GM15510 (cell line): ENCODE measurements around the gene ZSCAN22.

Experiments
- POLR2A ChIP-seq: IDR thresholded peaks from 3 replicates; pipeline ENCODE4 v1.6.1; 2011; ENCODE audit warnings: borderline replicate concordance; ENCODE audit not compliant: insufficient read length; ENCODE audit errors: extremely low read depth

Gene ZSCAN22

DNA sequence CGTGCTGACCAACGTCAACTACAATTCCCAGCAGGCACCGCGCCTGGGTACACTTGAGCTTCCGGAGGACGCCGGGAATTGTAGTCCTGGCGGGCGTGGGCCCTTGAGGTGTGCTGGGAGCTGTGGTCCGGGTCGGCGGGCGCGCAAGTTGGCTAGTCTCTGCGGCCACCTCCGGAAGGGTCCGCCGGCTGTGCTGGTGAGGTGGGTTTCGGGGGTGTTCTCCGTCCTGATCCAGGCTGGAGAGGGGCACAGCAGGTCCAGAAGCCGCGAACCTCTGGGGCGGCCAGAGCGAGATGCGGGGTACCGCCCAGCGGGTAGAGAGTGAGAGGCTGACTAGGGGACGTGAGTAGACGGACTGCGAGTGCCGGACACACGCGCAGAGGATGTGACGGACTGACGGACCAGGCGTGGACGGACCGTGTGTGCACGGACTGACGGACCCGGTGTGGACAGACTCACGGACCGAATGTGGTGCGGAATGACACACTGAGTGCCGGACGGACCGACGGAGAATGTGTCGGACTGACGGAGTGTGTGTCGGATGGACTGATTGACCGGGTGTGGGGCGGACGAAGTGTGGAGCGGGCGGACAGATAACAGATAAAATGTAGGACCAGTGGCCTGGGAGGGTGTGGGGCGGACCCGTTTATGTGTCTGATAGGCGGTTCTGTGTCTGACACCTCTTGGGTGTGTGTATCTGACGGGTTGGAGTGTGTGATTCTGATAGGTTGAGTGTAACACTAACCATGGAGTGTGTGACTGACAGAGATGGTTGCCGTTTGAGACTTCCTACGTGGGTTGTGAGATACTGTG lies at the start of gene ZSCAN22:
TSS of gene ZSCAN22 (plus strand) at position 81 of the 813 bp plus-strand sequence. CDS start 7,809 bp downstream, outside the sequence.
- peak; percentile 31 for TF ChIP-seq POLR2A

DNA sequence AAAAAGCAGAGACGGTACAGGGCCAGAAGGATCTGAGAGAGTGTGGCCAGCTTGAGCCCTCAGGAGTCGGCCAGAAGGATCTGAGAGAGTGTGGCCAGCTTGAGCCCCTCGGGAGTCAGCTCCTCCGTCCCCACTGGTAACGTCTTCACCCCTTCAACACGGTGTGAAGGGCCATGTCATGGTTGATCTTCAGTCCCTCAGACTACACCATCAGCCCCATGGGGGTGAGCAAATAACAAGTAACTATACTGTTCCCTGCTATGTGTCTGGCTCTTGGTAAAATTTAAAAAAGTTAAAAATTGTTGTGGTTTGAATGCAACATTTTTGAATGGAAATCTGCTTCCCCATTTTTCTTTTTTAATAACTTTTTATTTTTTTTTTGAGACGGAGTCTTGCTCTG lies 49.6 kb upstream of the ZSCAN22 start:
- TF ChIP-seq POLR2A = no peak

DNA sequence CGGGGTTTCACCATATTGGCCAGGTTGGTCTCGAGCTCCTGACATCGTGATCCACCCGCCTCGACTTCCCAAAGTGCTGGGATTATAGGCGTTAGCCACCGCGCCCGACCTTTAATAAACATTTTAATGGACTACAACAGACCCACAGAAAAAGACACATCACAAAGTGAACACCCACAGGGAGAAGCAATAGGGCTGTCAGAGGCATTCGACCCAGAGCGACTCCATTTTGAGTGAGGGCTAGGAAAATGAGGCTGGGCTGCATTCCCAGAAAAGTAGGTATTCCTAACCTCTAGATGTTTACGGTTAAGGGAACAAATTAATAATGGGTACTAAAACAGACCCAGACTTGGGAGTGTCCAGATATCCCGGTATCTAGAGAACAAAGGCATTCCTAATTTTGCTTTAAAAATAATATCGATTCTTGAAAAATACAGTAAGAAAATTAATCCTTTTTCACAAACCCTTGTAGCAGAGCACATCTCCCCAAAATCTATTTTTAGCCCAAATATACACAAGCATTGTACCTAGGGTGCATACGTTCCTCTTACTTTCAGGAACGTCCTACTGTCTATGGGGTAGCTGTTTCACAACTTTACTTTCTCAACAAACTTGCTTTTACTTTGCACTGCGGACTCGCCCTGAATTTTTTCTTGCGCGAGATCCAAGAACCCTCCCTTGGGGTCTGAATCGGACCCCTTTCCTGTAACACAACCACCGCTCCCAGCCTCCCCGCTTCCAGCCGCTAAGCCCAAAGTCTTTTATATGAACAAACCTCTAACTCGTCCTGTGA lies 48.9 kb upstream of the ZSCAN22 start:
- no peak for TF ChIP-seq POLR2A

DNA sequence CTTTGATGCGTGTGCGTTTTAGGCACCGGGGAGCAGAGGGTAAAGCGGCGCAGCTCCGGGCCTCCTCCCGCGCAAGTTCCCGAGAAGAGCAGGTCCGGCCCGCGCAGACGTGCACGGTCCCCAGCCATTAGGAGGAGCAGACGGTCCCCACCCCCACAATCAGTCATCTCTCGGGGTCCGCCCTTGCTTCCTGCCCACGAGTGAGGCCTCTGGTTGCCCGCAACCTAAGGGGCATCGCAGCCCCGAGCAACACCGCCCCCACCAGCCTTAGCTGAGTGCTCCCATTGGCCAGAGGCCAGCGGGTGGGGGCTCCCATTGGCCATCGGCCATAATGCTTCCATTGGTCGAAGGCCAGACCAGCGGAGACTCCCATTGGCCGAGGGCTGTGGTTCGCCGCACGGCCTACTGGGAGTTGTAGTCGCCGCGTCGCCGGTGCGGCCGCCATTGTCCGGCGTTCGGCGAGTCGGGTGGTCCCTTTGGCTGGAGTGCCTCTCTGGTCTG lies 48.2 kb upstream of the ZSCAN22 start, which contains the start of gene ZNF8:
TSS of gene ZNF8 (plus strand) at position 415 of the 501 bp plus-strand sequence. CDS start 127 bp downstream, outside the sequence.
- TF ChIP-seq POLR2A = peak; percentile 79

DNA sequence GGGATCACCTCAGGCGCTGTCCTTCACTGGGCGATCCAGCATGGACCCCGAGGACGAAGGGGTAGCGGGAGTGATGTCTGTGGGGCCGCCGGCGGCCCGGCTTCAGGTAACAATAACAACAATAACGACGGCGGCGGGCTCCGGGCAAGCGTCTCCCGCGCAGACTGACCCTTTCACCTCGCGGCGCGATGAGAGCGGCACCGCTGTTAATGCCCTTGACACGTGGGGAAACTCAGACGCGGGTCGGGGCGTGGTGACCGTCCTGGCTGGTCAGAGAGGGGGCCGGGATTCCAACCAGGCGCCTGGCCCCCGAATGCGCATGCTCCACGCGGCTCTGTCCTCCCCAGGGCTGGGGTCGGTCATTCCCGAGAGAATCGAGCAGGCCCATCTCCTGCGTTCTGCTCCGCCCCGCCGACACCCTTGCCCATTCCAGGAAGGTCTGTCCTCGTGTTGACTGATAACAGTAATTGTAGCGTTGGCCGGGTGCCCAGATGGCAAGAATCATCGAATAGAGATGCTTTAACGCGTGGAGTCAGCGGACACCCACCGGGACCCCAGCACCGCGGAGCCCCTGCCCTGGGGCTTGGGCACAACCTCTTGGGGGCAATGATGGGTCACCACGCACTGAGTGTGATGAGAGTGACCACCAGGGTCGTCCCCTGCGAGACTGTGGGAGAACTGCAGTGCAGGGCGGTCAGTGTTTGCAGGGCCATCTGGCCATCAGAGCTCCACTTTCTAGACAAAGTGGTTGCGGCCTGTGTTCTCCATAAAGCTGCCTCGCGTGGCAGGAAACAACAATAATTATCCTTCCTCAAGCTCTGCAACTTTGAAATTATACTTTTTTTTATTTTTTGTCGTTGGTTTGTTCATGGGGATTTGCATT lies 47.5 kb upstream of the ZSCAN22 start:
- no peak for TF ChIP-seq POLR2A

DNA sequence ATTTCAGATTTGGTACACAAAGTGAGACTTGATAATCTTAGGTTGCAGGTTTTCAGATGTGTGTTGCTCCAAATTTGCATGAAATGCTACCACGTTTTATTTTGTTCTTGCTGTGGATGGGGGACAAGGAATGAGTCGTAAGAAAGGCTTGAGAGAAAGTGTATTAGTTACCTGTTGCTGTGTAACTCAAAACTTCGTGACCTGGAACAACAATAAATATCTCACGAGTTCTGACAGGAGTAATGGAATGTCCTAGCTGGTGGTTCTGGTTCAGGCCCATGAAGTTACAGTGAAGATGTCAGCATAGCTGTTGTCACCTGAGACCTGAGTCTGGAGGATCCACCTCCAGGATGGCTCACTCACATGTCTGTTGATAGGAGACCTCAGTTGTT lies 46.9 kb upstream of the ZSCAN22 start:
- no peak for TF ChIP-seq POLR2A

DNA sequence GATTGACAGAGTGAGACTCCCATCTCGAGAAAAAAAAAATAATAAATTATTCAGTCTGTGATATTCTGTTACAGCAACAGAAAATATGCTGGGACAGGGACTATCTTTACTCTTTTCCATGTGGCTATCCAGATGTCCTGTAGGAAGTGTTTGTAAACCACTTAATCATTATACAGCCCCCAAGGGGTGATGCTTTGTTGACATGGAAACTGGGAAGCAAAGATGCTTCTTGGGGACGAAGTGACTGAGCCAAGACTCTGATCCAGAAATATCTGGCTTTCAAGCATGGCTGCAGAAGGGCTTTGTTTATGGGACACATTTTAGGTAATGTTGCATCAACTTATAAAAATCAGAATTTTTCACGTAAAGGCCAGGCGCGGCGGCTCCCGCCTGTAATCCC lies 42.6 kb upstream of the ZSCAN22 start:
- no peak for TF ChIP-seq POLR2A

DNA sequence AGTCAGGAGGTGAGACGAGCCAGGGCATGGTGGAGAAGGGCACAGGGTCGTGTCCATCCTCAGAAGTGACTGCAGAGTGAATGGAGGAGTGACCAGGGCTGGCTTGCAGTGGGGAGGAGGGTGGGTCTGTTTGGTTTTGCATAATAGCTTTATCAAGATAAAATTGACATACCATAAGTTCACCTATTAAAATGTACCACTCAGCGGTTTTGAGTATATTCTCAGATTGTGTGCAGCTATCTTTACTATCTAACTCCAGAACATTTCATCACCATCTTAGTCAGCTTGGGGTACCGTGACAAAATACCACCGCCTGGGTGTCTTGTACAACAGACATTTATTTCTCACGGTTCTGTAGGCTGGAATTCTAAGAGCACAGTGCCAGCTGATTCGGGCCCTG lies 34.9 kb upstream of the ZSCAN22 start:
- TF ChIP-seq POLR2A = no peak

DNA sequence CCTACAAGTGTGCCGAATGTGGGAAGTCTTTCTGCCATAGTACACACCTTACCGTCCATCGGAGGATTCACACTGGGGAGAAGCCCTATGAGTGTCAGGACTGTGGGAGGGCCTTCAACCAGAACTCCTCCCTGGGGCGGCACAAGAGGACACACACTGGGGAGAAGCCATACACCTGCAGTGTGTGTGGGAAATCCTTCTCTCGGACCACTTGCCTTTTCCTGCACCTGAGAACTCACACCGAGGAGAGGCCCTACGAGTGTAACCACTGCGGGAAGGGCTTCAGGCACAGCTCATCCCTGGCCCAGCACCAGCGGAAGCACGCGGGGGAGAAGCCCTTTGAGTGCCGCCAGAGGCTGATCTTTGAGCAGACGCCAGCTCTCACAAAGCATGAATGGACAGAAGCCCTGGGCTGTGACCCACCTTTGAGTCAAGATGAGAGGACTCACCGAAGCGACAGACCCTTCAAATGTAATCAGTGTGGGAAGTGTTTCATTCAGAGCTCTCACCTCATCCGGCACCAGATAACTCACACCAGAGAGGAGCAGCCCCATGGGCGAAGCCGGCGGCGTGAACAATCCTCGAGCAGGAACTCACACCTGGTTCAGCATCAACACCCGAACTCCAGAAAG lies 31.9 kb upstream of the ZSCAN22 start:
- no peak for TF ChIP-seq POLR2A

DNA sequence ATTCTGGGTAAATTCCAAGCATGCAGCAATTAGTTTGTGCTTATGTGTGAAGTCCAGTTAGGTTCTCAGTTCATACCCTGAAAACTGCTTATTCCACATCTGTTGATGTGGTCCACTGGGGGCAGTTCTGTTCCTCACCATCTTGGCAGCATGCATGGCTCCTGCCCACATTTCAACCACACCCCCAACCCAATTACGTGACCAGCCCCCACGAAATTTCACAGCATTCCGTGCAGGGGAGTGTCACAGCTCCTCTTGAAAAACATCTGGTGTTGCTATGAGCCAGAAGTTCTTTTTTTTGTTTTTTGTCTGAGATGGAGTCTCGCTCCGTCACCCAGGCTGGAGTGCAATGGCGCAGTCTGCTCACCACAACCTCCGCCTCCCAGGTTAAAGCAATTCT lies 30.7 kb upstream of the ZSCAN22 start:
- TF ChIP-seq POLR2A = no peak

DNA sequence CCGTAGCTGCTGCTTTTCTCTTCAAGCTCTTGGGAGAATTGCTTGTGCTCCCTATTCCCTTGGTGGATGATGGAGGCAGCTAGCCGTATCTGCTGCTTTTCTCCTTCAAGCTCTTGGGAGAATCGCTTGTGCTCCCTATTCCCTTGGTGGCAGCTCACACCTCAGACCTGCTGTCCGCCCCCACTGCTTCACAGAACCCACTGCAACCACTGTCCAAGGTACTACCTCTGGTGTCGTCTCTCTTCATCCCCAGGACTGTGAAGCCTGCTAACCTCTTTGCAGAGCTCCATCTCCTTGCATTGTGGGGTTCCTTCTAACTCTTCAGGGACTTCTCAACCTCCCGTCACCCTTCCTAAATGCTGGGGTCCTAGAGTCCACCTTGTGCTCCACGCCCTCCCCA lies 26.2 kb upstream of the ZSCAN22 start:
- TF ChIP-seq POLR2A = no peak

DNA sequence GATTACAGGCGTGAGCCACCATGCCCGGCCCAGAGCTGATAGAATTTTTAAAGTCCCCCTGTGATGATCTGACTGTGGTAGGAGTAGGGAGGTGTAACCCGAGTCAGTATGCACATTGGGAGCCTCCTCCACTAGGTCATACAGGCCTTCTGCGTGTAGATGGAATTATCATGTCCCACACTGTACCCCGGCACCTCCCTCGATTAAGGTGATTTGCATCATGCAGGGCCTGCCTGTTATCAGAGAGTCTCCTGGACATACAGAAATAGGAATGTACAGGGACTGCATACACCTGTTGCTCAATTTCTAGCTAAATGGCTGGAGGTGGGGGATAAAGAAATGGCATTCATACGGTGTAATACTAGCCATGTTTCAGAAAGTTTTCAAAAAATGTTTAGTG lies 22.5 kb upstream of the ZSCAN22 start:
- no peak for TF ChIP-seq POLR2A

DNA sequence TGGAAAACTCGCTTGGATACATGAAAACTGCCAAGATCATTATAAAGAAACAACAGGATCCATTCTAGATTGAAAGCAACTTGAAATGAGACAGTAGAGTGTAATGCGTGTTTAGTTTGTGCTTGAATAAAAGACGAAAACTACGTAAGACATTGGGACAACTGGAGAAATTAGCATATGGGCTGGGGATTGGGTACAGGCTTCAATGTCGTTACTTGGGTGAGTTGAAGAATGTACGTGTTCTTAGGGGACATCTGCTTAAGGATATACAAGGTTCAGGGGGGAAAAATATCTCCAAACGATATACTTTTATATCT lies 22.1 kb upstream of the ZSCAN22 start:
- no peak for TF ChIP-seq POLR2A
